Stimulated activated memory B cell treated with anti-CD40 and anti-IgM and Interleukin-4, amounts not matched to agents 10 μg/mL and 1 μg/mL and 100 μg/mL, for 72 hours (primary cell): ENCODE measurements around the gene TTLL3.

ENCODE experiments used
- ATAC-seq: fragments of 150-1000 bp; cut with Tn5 transposase; 2 replicates; pipeline ENCODE4 v1.10.0; 2021
- H3K27ac Mint-ChIP-seq: one replicate; pipeline ENCODE4 v1.8.0; 2022; ENCODE audit warnings: mild to moderate bottlenecking, mixed read lengths
- H3K27me3 Mint-ChIP-seq: one replicate; pipeline ENCODE4 v1.8.0; 2022; ENCODE audit warnings: mixed read lengths
- H3K36me3 Mint-ChIP-seq: one replicate; pipeline ENCODE4 v1.8.0; 2022; ENCODE audit warnings: mixed read lengths
- H3K4me1 Mint-ChIP-seq: one replicate; pipeline ENCODE4 v1.8.0; 2022; ENCODE audit warnings: mixed read lengths
- H3K4me3 Mint-ChIP-seq: one replicate; pipeline ENCODE4 v1.8.0; 2022; ENCODE audit warnings: mild to moderate bottlenecking, moderate library complexity, mixed read lengths
- H3K9me3 Mint-ChIP-seq: one replicate; pipeline ENCODE4 v1.8.0; 2022; ENCODE audit warnings: mixed read lengths

TTLL3 gene

DNA sequence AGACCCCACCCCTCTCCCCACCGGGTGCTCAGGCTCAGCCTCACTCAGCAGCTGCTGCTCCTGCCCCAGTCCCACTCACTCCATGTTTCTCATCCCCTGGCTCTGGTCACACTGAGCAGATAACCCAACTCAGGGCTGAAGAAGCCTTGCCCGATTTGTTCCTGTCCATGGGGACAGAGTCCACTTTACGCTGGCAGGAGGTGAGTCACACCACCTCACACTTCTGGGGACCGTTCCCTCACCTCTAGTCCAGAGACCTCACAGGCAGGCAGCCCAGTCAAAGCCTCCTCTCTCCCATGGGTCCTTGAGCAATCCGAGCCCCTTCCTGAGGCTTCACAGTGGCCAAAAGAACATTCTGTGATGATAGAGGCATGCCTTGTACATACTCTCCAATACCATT lies 68.6 kb downstream of the TTLL3 start:
- ATAC-seq, result no peak
- Mint-ChIP-seq H3K27ac (peak overlapping the region; percentile 24), H3K4me1 (no peaks in the 10 kb centered on the region), H3K4me3 (no peak overlapping the region), H3K27me3 (peaks cover 23% of the 10 kb centered on the region), H3K36me3 (no peaks in the 10 kb centered on the region), H3K9me3 (no peaks in the 10 kb centered on the region)

DNA sequence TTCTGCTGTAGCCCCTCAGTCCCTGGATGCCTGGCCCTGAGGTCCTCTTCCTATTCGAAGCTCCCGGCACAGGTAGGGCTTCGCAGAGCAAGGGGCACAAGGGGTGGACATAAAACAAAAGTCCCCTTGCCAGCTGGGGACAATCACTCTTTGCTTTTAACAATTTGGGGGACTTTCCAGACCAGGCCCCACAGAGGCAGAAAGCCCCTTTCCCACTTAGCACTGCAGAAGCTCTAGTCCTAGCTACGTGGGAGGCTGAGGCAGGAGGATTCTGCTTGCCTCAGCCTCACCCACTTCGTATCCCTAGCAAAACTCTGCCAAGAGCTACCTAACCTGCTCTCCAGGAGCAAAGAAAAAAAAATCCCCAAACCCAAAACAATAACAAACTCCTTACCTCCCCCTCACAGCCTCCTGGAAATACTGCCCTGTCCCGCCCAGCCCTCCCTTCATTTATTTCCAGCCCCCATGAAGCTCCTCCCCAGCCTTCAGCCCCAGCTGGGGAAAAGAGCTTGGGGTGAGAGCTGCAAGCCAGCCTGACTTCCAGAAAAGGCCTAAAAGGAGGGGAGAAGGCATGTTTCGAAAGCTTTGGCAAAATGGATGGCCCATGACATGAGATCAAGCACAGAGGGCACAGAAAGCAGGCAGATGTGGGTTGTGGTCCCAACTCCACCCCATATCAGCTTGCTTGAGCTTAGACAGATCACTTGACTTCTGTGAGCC lies 69.9 kb downstream of the TTLL3 start, which contains the start of gene CIDEC:
CIDEC (minus strand) TSS at position 424 of the 720 bp plus-strand sequence. CDS start 1,767 bp downstream, outside the sequence.
- Mint-ChIP-seq H3K27me3 (peaks cover 23% of the 10 kb centered on the region), H3K9me3 (no peaks in the 10 kb centered on the region), H3K36me3 (no peaks in the 10 kb centered on the region), H3K27ac (no peak within 1 kb of the TSS), H3K4me1 (no peaks in the 10 kb centered on the region), H3K4me3 (no peak within 1 kb of the TSS)
- ATAC-seq, result no peak

DNA sequence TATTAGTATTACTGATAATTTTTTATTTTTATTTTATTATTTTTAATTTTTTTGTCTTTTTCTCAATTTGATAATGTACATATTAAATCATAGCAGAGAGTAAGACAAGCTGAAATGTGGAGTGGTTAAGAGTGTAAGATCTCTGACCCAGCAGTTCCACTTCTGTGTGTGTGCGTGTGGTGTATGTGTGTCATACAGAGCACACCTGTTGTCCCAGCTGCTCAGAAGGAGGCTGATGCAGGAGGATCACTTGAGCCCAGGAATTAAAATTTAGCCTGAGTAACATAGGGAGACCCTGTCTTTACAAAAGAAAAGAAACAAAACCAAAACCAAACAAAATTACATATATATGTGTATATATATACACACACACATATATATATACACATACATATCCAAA lies 71.4 kb downstream of the TTLL3 start:
- no peaks in the 10 kb centered on the region for H3K36me3 Mint-ChIP-seq
- ATAC-seq, result no peak
- no peaks in the 10 kb centered on the region for H3K4me1 Mint-ChIP-seq
- no peak overlapping the region for H3K27ac Mint-ChIP-seq
- no peaks in the 10 kb centered on the region for H3K9me3 Mint-ChIP-seq
- peaks cover 23% of the 10 kb centered on the region for H3K27me3 Mint-ChIP-seq
- H3K4me3 Mint-ChIP-seq, result no peak overlapping the region

DNA sequence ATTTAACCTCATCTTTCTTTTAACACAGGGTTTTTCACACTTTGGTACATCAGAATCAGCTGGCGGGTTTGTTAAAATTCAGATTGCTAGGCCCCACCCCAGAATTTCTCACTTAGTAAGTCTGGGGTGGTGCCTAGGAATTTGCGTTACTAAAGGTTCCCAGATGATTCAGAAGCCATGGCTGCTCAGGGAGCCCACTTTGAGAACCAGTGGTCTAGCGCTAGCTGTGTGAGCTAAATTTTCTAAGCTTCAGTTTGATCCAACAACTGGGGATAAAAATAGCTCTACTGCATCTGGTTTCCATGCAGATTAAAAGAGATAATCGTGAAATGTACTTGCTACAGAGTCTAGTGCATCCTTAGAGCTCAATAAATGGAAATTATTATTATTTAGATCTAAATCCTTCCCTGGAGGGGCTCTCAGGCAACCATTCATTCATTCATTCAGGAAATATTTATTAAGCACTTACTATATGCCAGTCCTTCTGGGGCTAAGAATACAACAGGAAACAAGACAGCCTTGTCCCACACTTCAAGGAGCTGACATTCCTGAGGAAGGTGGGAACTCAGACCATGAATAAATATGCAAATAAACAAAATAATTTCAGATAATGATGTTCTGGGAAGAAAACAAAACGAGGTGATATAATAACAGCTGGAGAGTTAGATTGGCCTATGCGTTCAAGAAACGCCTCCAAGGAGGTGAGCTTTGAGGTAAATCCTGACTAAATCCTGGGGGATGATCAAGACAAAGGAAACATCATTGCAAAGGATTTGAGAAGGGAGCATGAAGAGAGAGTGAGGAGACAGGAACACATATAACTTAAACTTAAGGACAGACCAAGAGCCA lies 73.9 kb downstream of the TTLL3 start:
- Mint-ChIP-seq H3K27me3 (peaks cover 16% of the 10 kb centered on the region), H3K9me3 (no peaks in the 10 kb centered on the region), H3K4me1 (no peaks in the 10 kb centered on the region), H3K27ac (no peak overlapping the region), H3K4me3 (no peak overlapping the region), H3K36me3 (no peaks in the 10 kb centered on the region)
- no peak for ATAC-seq

DNA sequence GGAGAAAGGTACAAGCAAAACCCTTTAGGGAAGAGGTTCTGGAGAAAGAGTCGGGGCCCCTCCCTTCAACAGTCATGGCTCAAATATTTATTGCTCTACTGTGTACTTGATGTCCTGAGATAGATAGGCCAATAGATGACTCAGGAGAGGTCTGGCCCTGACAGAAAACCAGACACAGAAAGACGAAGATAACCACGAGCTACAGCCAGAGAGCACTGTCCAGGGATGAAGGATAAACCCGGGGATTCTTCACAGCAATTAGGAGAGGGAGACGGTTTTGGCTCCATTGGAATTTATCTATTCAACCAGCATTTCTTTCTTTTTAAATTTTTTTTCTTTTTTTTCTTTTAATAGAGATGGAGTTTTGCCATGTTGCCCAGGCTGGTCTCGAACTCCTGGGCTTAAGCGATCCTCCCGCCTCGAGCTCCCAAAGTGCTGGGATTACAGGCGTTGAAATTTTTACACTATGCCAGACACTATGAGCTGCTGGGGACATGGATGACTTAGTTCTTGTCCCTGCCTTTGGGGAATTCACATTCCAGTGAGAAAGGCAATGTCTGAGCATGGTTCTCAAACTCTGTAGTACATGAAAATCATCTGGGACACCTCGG lies 74.6 kb downstream of the TTLL3 start:
- no peak for ATAC-seq
- no peak overlapping the region for H3K4me3 Mint-ChIP-seq
- H3K36me3 Mint-ChIP-seq, result no peaks in the 10 kb centered on the region
- no peaks in the 10 kb centered on the region for H3K9me3 Mint-ChIP-seq
- peaks cover 9% of the 10 kb centered on the region for H3K27me3 Mint-ChIP-seq
- H3K27ac Mint-ChIP-seq, result no peak overlapping the region
- no peaks in the 10 kb centered on the region for H3K4me1 Mint-ChIP-seq
